ENCODE results near the gene SLC6A11. TPM values are rescaled to one million over a fixed set of nuclear protein-coding genes. Genes with fewer than 3 reads are reported as not detected.

Gene SLC6A11
- polyA plus RNA-seq, 1 donor (not counting 4 experiments of a cell fraction or from before 2014, with no cell fraction given), result 9.8 TPM

DNA sequence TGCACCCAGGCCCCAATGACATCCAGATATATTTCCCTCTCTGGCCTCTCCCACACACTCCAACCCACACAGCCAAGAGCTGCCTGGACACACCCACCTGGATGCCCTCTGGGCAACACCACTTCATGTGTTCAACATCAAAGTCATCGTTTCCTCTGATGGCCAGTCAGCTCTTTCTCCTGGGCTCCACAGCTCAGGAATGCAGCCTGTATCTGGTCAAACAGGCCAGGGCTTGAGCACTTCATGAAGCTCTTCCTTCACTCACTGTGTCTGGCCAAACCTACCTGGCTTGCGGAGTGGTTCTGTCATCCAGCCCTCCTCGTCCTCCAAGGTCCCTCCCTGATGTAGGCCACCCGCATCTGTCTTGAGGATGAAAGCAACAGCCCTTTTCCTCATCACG lies 35.8 kb upstream of the SLC6A11 start:
- no peak for TF ChIP-seq EZH2 (IDR thresholded peaks at IDR 0.05; ENCODE audit: low read length)
- TF ChIP-seq, protein P1, sequence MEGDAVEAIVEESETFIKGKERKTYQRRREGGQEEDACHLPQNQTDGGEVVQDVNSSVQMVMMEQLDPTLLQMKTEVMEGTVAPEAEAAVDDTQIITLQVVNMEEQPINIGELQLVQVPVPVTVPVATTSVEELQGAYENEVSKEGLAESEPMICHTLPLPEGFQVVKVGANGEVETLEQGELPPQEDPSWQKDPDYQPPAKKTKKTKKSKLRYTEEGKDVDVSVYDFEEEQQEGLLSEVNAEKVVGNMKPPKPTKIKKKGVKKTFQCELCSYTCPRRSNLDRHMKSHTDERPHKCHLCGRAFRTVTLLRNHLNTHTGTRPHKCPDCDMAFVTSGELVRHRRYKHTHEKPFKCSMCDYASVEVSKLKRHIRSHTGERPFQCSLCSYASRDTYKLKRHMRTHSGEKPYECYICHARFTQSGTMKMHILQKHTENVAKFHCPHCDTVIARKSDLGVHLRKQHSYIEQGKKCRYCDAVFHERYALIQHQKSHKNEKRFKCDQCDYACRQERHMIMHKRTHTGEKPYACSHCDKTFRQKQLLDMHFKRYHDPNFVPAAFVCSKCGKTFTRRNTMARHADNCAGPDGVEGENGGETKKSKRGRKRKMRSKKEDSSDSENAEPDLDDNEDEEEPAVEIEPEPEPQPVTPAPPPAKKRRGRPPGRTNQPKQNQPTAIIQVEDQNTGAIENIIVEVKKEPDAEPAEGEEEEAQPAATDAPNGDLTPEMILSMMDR (optimal IDR thresholded peaks at IDR 0.05 in 1 of 3, IDR thresholded peaks at IDR 0.05 in 1 of 3, conservative IDR thresholded peaks at IDR 0.05 in 1 of 3; ENCODE audit: extremely low read depth in 1 of 3, insufficient read depth in 2 of 3, low read length in 3 of 3), result no peak
- Histone ChIP-seq H3K9ac (ENCODE audit: control insufficient read depth, extremely low read depth, insufficient read depth, low read length) (no peak overlapping the region), H2AFZ (ENCODE audit: control insufficient read depth, low read length) (no peak overlapping the region), H3K4me3 (ENCODE audit: control insufficient read depth in 2 of 3, extremely low read depth in 1 of 3, insufficient read depth in 2 of 3, low read depth in 1 of 3, low read length in 3 of 3) (no peak overlapping the region), H4K20me1 (ENCODE audit: control insufficient read depth, extremely low read depth, insufficient read depth, low read length) (no peaks in the 10 kb centered on the region), H3K79me2 (ENCODE audit: control insufficient read depth, insufficient read depth, low read length) (no peaks in the 10 kb centered on the region), H3K9me3 (ENCODE audit: control insufficient read depth, low read depth, low read length) (no peaks in the 10 kb centered on the region), H3K4me1 (ENCODE audit: control insufficient read depth, extremely low read depth, insufficient read depth, low read length) (peaks cover 23% of the 10 kb centered on the region), H3K36me3 (ENCODE audit: control insufficient read depth in 2 of 2, extremely low read depth in 1 of 2, insufficient read depth in 2 of 2, low read length in 2 of 2) (no peaks in the 10 kb centered on the region), H3K27ac (ENCODE audit: control insufficient read depth, insufficient read depth, low read length) (no peak overlapping the region), H3K9me1 (ENCODE audit: control insufficient read depth, extremely low read depth, insufficient read depth, low read length) (no peaks in the 10 kb centered on the region), H3K27me3 (ENCODE audit: control insufficient read depth, extremely low read depth, insufficient read depth, low read length) (no peaks in the 10 kb centered on the region), H3K4me2 (ENCODE audit: control insufficient read depth, extremely low read depth, insufficient read depth, low read depth, low read length) (peak overlapping the region; percentile 31)
- DNase-seq (ENCODE audit: low read depth, low spot score) (peak; percentile 88), FAIRE-seq (peak; percentile 94)
- dilution Hi-C loops (cut with MboI; ENCODE audit: extremely low pct_ligation_motif_present, low sequenced_read_pairs), result no loop called here

DNA sequence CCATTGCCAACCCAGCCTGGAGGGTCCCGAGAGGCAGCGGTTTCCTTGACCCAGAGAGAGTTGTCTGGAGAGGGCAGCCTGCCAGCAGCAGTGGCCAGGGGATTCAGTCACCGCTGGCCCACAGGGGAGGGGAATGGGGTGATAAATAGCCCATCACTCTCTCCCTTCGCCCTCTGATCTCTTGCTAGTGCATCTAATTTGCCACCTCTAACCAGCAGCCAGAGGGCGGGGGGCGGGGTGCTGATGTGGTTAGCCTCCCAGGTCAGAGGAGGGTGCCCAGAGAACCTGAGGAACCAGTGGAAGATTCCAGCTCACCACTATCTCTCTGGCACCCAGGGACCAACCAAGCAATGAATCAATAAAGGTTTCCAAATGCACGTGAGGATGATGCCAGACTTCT lies 35.1 kb upstream of the SLC6A11 start:
- DNase-seq (ENCODE audit: low read depth, low spot score) (no peak), FAIRE-seq (no peak)
- Histone ChIP-seq H4K20me1 (ENCODE audit: control insufficient read depth, extremely low read depth, insufficient read depth, low read length) (no peaks in the 10 kb centered on the region), H3K27me3 (ENCODE audit: control insufficient read depth, extremely low read depth, insufficient read depth, low read length) (no peaks in the 10 kb centered on the region), H2AFZ (ENCODE audit: control insufficient read depth, low read length) (no peak overlapping the region), H3K9me1 (ENCODE audit: control insufficient read depth, extremely low read depth, insufficient read depth, low read length) (no peaks in the 10 kb centered on the region), H3K36me3 (ENCODE audit: control insufficient read depth in 2 of 2, extremely low read depth in 1 of 2, insufficient read depth in 2 of 2, low read length in 2 of 2) (no peaks in the 10 kb centered on the region), H3K79me2 (ENCODE audit: control insufficient read depth, insufficient read depth, low read length) (no peaks in the 10 kb centered on the region), H3K27ac (ENCODE audit: control insufficient read depth, insufficient read depth, low read length) (no peak overlapping the region), H3K9me3 (ENCODE audit: control insufficient read depth, low read depth, low read length) (no peaks in the 10 kb centered on the region), H3K4me2 (ENCODE audit: control insufficient read depth, extremely low read depth, insufficient read depth, low read depth, low read length) (no peak overlapping the region), H3K4me3 (ENCODE audit: control insufficient read depth in 2 of 3, extremely low read depth in 1 of 3, insufficient read depth in 2 of 3, low read depth in 1 of 3, low read length in 3 of 3) (no peak overlapping the region), H3K9ac (ENCODE audit: control insufficient read depth, extremely low read depth, insufficient read depth, low read length) (no peak overlapping the region), H3K4me1 (ENCODE audit: control insufficient read depth, extremely low read depth, insufficient read depth, low read length) (peaks cover 23% of the 10 kb centered on the region)
- dilution Hi-C loops (cut with MboI; ENCODE audit: extremely low pct_ligation_motif_present, low sequenced_read_pairs), result no loop called here
- TF ChIP-seq, protein P1 (optimal IDR thresholded peaks at IDR 0.05 in 1 of 3, IDR thresholded peaks at IDR 0.05 in 1 of 3, conservative IDR thresholded peaks at IDR 0.05 in 1 of 3; ENCODE audit: extremely low read depth in 1 of 3, insufficient read depth in 2 of 3, low read length in 3 of 3), result no peak
- TF ChIP-seq EZH2 (IDR thresholded peaks at IDR 0.05; ENCODE audit: low read length), result no peak
